Measurements from ENCODE around the gene HSF5. TPM values are rescaled to one million over a fixed set of nuclear protein-coding genes. Genes with fewer than 3 reads are reported as not detected.

Gene HSF5
- total RNA-seq, 1 experiment from 2014 or later = not detected

GRCh38 chr17:58506354-58507080 is 18.3 kb upstream of the HSF5 start:
- H2AK5ac ChIP-seq (ENCODE audit: insufficient read length, low read length) = no peak overlapping the region
- no peak overlapping the region for H2BK20ac ChIP-seq (ENCODE audit: low read depth, low read length, poor library complexity, severe bottlenecking)
- no peaks in the 10 kb centered on the region for H3K9me3 Mint-ChIP-seq
- H3K79me1 ChIP-seq (ENCODE audit: insufficient read depth, low read depth, low read length, poor library complexity, severe bottlenecking) = no peaks in the 10 kb centered on the region
- H4K91ac ChIP-seq (ENCODE audit: insufficient read length, low read depth, low read length) = no peak overlapping the region
- no peak overlapping the region for H4K5ac ChIP-seq (ENCODE audit: insufficient read length, low read depth, low read length)
- H3K18ac ChIP-seq (ENCODE audit: insufficient read length, low read depth, low read length) = no peak overlapping the region
- no peak overlapping the region for H3K4ac ChIP-seq (ENCODE audit: low read depth, low read length)
- no peak for TF ChIP-seq CTCF (conservative IDR thresholded peaks at IDR 0.05)
- WGBS (ENCODE audit: extremely low coverage, insufficient read length, low lambda C conversion rate) = no CpG with 5 or more reads among the region's 7 CpGs
- H2BK12ac ChIP-seq (ENCODE audit: insufficient read length, low read depth, low read length) = no peak overlapping the region
- no peak overlapping the region for H3K27ac ChIP-seq (ENCODE audit: insufficient read length, low read depth, low read length)
- H3K23me2 ChIP-seq (ENCODE audit: insufficient read length, low read depth, low read length, poor library complexity, severe bottlenecking) = no peaks in the 10 kb centered on the region
- no peak overlapping the region for H2BK15ac ChIP-seq (ENCODE audit: low read depth, low read length)
- no peaks in the 10 kb centered on the region for H3K4me1 ChIP-seq (ENCODE audit: insufficient read depth, low read length)
- no peak overlapping the region for H2BK5ac ChIP-seq (ENCODE audit: insufficient read length, low read length)
- DNase-seq = no peak
- H3K9me3 ChIP-seq (ENCODE audit: control insufficient read depth, low read depth, low read length) = no peaks in the 10 kb centered on the region
- H3K14ac ChIP-seq (ENCODE audit: insufficient read depth, low read length) = no peak overlapping the region
- no peak overlapping the region for H3K4me2 ChIP-seq (ENCODE audit: insufficient read depth, insufficient read length, low read length)
- H3K4me1 Mint-ChIP-seq = no peaks in the 10 kb centered on the region
- H4K8ac ChIP-seq (replicated peaks; ENCODE audit: insufficient read length, low read depth, low read length) = no peak overlapping the region
- no peak overlapping the region for H3K9ac ChIP-seq (ENCODE audit: extremely low read depth, insufficient read length, low read length)
- no peaks in the 10 kb centered on the region; the same call in 1 of the 2 replicates for H3K79me2 ChIP-seq (ENCODE audit: insufficient read depth, low read length)
- no peaks in the 10 kb centered on the region for H4K20me1 ChIP-seq (ENCODE audit: control insufficient read depth, insufficient read depth, insufficient read length)
- no peak overlapping the region for H3K27ac Mint-ChIP-seq
- no peak overlapping the region for H3T11ph ChIP-seq (ENCODE audit: low read length)
- H3K36me3 Mint-ChIP-seq (ENCODE audit: insufficient read depth in 1 of 3, low read depth in 3 of 3) = peaks cover 50 to 86% (median 82%) of the 10 kb centered on the region in 3 experiments; a peak in 6 of 7 replicates
- H3K56ac ChIP-seq (ENCODE audit: insufficient read length, low read depth, low read length) = no peak overlapping the region
- H2BK120ac ChIP-seq (ENCODE audit: low read depth, low read length, poor library complexity, severe bottlenecking) = no peak overlapping the region
- no peaks in the 10 kb centered on the region for H3K27me3 Mint-ChIP-seq (ENCODE audit: low read depth)
- no peak overlapping the region for H3K23ac ChIP-seq (ENCODE audit: insufficient read length, low read depth, low read length)
- no peak overlapping the region for H2AFZ ChIP-seq (ENCODE audit: low read length)
- H3K27me3 ChIP-seq (ENCODE audit: insufficient read depth, low read length) = no peaks in the 10 kb centered on the region
- no peak overlapping the region for H3K4me3 Mint-ChIP-seq

All from H9 (cell line).